WERI-Rb-1 (cell line): ENCODE results near the gene GSC2.

Source experiments
- DNase-seq: peaks from one replicate; pipeline ENCODE4 v3.0.0-alpha.2; 2020
- H3K27ac ChIP-seq: fragments of 250-450 bp; sonication (Bioruptor Pico); 2 replicates; pipeline ENCODE4 v1.5.1; 2020; ENCODE audit warnings: mild to moderate bottlenecking, moderate library complexity
- H3K27me3 ChIP-seq: fragments of 250-450 bp; sonication (Bioruptor Pico); 2 replicates; pipeline ENCODE4 v1.5.1; 2021; ENCODE audit warnings: mild to moderate bottlenecking, low read depth, moderate library complexity; ENCODE audit not compliant: insufficient read depth, severe bottlenecking
- H3K36me3 ChIP-seq: fragments of 250-450 bp; sonication (Bioruptor Pico); 2 replicates; pipeline ENCODE4 v1.5.1; 2020; ENCODE audit warnings: mild to moderate bottlenecking, moderate library complexity
- H3K4me3 ChIP-seq: 2 replicates; pipeline ENCODE4 v1.5.1; 2011; ENCODE audit warnings: low read depth, mild to moderate bottlenecking, control low read depth, low read length
- H3K9me3 ChIP-seq: fragments of 250-450 bp; sonication (Bioruptor Pico); 2 replicates; pipeline ENCODE4 v1.5.1; 2021; ENCODE audit warnings: mild to moderate bottlenecking, moderate library complexity; ENCODE audit not compliant: severe bottlenecking
- CTCF ChIP-seq: IDR thresholded peaks from 2 replicates; pipeline ENCODE4 v1.5.1; 2011; ENCODE audit warnings: low read depth, mild to moderate bottlenecking, control low read depth, inconsistent platforms, low read length

The GSC2 gene

GRCh38 chr22:19146215-19146968, 3.7 kb downstream of the GSC2 start:
- H3K4me3 ChIP-seq: no peak overlapping the region
- H3K9me3 ChIP-seq: peaks cover 2% of the 10 kb centered on the region
- H3K27ac ChIP-seq: no peak overlapping the region
- H3K27me3 ChIP-seq: peaks cover 31% of the 10 kb centered on the region
- no peak for DNase-seq
- TF ChIP-seq CTCF: 0 out of 2 replicates have a peak, but pooled peaks have one; percentile 1
- peaks cover 19% of the 10 kb centered on the region for H3K36me3 ChIP-seq

- Histone ChIP-seq H3K27ac (peak overlapping the region; percentile 69), H3K9me3 (no peaks in the 10 kb centered on the region), H3K4me3 (peak overlapping the region; percentile 90), H3K36me3 (peaks cover 41% of the 10 kb centered on the region), H3K27me3 (peaks cover 14% of the 10 kb centered on the region)
- DNase-seq: no peak
- TF ChIP-seq CTCF: no peak
These were observed 6.1 kb downstream of the GSC2 start for GRCh38 chr22:19143967-19144400.

GRCh38 chr22:19143212-19143611, 6.9 kb downstream of the GSC2 start:
- H3K27ac ChIP-seq: no peak overlapping the region
- H3K27me3 ChIP-seq: peaks cover 7% of the 10 kb centered on the region
- DNase-seq: no peak
- no peaks in the 10 kb centered on the region for H3K9me3 ChIP-seq
- TF ChIP-seq CTCF: no peak
- H3K4me3 ChIP-seq: no peak overlapping the region
- peaks cover 49% of the 10 kb centered on the region for H3K36me3 ChIP-seq

- H3K36me3 ChIP-seq: peaks cover 57% of the 10 kb centered on the region
- DNase-seq: no peak
- TF ChIP-seq CTCF: no peak
These were observed 7.7 kb downstream of the GSC2 start for GRCh38 chr22:19142394-19142793.

GRCh38 chr22:19139974-19140373, 10.1 kb downstream of the GSC2 start:
- Histone ChIP-seq H3K36me3 (peaks cover 77% of the 10 kb centered on the region), H3K27me3 (no peaks in the 10 kb centered on the region), H3K9me3 (no peaks in the 10 kb centered on the region), H3K27ac (no peak overlapping the region), H3K4me3 (no peak overlapping the region)
- DNase-seq: no peak
- TF ChIP-seq CTCF: no peak

More at GRCh38 chr22:19142394-19142793, 7.7 kb downstream of the GSC2 start:
- Histone ChIP-seq H3K9me3 (no peaks in the 10 kb centered on the region), H3K4me3 (no peak overlapping the region), H3K27me3 (no peaks in the 10 kb centered on the region), H3K27ac (no peak overlapping the region)

- H3K4me3 ChIP-seq: no peak overlapping the region
- H3K36me3 ChIP-seq: peaks cover 82% of the 10 kb centered on the region
- H3K27me3 ChIP-seq: no peaks in the 10 kb centered on the region
- H3K27ac ChIP-seq: no peak overlapping the region
- no peak for TF ChIP-seq CTCF
- no peaks in the 10 kb centered on the region for H3K9me3 ChIP-seq
- no peak for DNase-seq
These were observed 11.1 kb downstream of the GSC2 start for GRCh38 chr22:19139001-19139356.
